T-cell (primary cell): ENCODE measurements around the gene CCDC43. TPM values are rescaled to one million over a fixed set of nuclear protein-coding genes. Genes with fewer than 3 reads are reported as not detected.

Source experiments
- ATAC-seq, 4 experiments: fragments of 200-7000 bp in 3 of 4; fragments of 150-1000 bp in 1 of 4; cut with Tn5 transposase; replicated peaks in 1 of 4; 1 replicate in 3 of 4; 2 replicates in 1 of 4; pipeline ENCODE4 v1.10.0; 2021; ENCODE audit warnings: moderate library complexity in 3 of 4, mild to moderate bottlenecking in 2 of 4, moderate number of reproducible peaks in 1 of 4
- CTCF ChIA-PET, 2 donors: fragments of 300-600 bp; sonication (Branson Sonifier 250); formaldehyde crosslinking; loops; one replicate each; lab custom pipeline; 2022; ENCODE audit warnings: antibody characterized with exemption in 2 of 2; lab: Charles Lee
- POLR2A ChIA-PET, 2 donors: fragments of 300-600 bp; sonication (Branson Sonifier 250); formaldehyde crosslinking; loops; one replicate each; lab custom pipeline; 2022; ENCODE audit warnings: antibody characterized with exemption in 2 of 2; lab: Charles Lee
- DNase-seq, 35 experiments: peaks; one replicate each; pipeline versions ENCODE4 v3.0.0 to v3.0.0-alpha.2; 2013 to 2023
- H3K27ac ChIP-seq: one replicate; pipeline ENCODE4 v1.5.1; 2013; ENCODE audit warnings: low read length
- H3K27me3 ChIP-seq, 2 experiments: replicated peaks in 1 of 2; 1 replicate in 1 of 2; 2 replicates in 1 of 2; pipeline versions ENCODE4 v1.6.1 to v1.7.0; 2013; ENCODE audit warnings: low read length in 1 of 2, mixed read lengths in 1 of 2; ENCODE audit not compliant: control insufficient read depth in 2 of 2, insufficient read depth in 2 of 2; ENCODE audit errors: extremely low read depth in 1 of 2
- H3K36me3 ChIP-seq, 2 donors: 1 replicate in 1 of 2; 2 replicates in 1 of 2; pipeline versions ENCODE4 v1.6.1 to v1.7.0; 2013; ENCODE audit warnings: low read length in 1 of 2; ENCODE audit not compliant: control insufficient read depth in 2 of 2, insufficient read depth in 1 of 2; ENCODE audit errors: extremely low read depth in 1 of 2
- H3K4me1 ChIP-seq, 2 experiments: 1 replicate in 1 of 2; 2 replicates in 1 of 2; pipeline versions ENCODE4 v1.6.1 to v1.7.0; 2013; ENCODE audit warnings: low read length in 2 of 2, mixed read lengths in 1 of 2; ENCODE audit not compliant: insufficient read depth in 2 of 2, control insufficient read depth in 1 of 2; ENCODE audit errors: extremely low read depth in 1 of 2
- H3K4me3 ChIP-seq, 2 donors: 1 replicate in 1 of 2; 2 replicates in 1 of 2; pipeline versions ENCODE4 v1.5.1 to v1.7.0; 2013; ENCODE audit warnings: mild to moderate bottlenecking in 2 of 2, low read length in 1 of 2, moderate library complexity in 1 of 2; ENCODE audit not compliant: control insufficient read depth in 1 of 2; ENCODE audit errors: extremely low read depth in 1 of 2
- H3K9me3 ChIP-seq: 2 replicates; pipeline ENCODE4 v1.7.0; 2013
- H3K27ac Mint-ChIP-seq, 2 donors: one replicate each; pipeline ENCODE4 v1.8.0; 2020 to 2021; ENCODE audit warnings: mild to moderate bottlenecking in 2 of 2, mixed read lengths in 2 of 2
- H3K27me3 Mint-ChIP-seq, 2 donors: one replicate each; pipeline ENCODE4 v1.8.0; 2021 to 2022; ENCODE audit warnings: mixed read lengths in 2 of 2
- H3K36me3 Mint-ChIP-seq: one replicate; pipeline ENCODE4 v1.8.0; 2021; ENCODE audit warnings: mixed read lengths
- H3K4me1 Mint-ChIP-seq, 3 donors: one replicate each; pipeline ENCODE4 v1.8.0; 2020 to 2022; ENCODE audit warnings: mixed read lengths in 3 of 3, mild to moderate bottlenecking in 1 of 3
- H3K4me3 Mint-ChIP-seq, 3 donors: one replicate each; pipeline ENCODE4 v1.8.0; 2020 to 2022; ENCODE audit warnings: mild to moderate bottlenecking in 3 of 3, mixed read lengths in 3 of 3, moderate library complexity in 3 of 3
- H3K9me3 Mint-ChIP-seq, 3 donors: one replicate each; pipeline ENCODE4 v1.8.0; 2020 to 2022; ENCODE audit warnings: mixed read lengths in 3 of 3
- WGBS: methylation state at CpG from one replicate; pipeline ENCODE4 v1.1.5; 2013; ENCODE audit warnings: missing lambda C conversion rate; ENCODE audit not compliant: insufficient coverage; 5-methylcytosine and 5-hydroxymethylcytosine counted together
- total RNA-seq, 35 experiments: library from RNA in 6 of 35; stranded (reverse) in 6 of 35; fragments of 120-200 nt in 1 of 35; gene quantifications; one replicate each; pipeline versions ENCODE4 v1.2.1 to v1.2.4 and lab custom pipeline; 2013 to 2026

The CCDC43 gene
- total RNA-seq, 5 donors from 2014 or later (not counting 1 experiment from before 2014, with no cell fraction given), result 15.1 to 20.4 (median 16.9) TPM

- ChIA-PET POLR2A (no interaction called here), CTCF (interaction anchor here in 1 of 2 donors (0.7 kb wide), 2 partner anchors 749 to 1395 kb away, joined by 3 to 4 read pairs; no protein-coding TSS in a partner anchor)
- no peak overlapping the region for H3K27ac ChIP-seq
- no peak overlapping the region for H3K27ac Mint-ChIP-seq
- H3K4me1 Mint-ChIP-seq, result no peaks in the 10 kb centered on the region
- H3K9me3 ChIP-seq, result no peaks in the 10 kb centered on the region
- H3K4me3 Mint-ChIP-seq, result no peak overlapping the region
- H3K36me3 Mint-ChIP-seq, result no peaks in the 10 kb centered on the region
- peaks cover 0 to 26% of the 10 kb centered on the region in 2 experiments for H3K27me3 ChIP-seq
- no peaks in the 10 kb centered on the region for H3K36me3 ChIP-seq
- DNase-seq (no peak), ATAC-seq (no peak)
- no peak overlapping the region for H3K4me3 ChIP-seq
- no peaks in the 10 kb centered on the region for H3K4me1 ChIP-seq
- no peaks in the 10 kb centered on the region for H3K9me3 Mint-ChIP-seq
- peaks cover 30 to 47% of the 10 kb centered on the region in 2 donors for H3K27me3 Mint-ChIP-seq
Measured at GRCh38 chr17:44647736-44648135, 41.8 kb downstream of the CCDC43 start.

- CTCF ChIA-PET, result interaction anchor here in 1 of 2 donors (0.7 kb wide), 1 partner anchor 26 kb away, joined by 5 read pairs; no protein-coding TSS in a partner anchor
- H3K4me1 ChIP-seq, result no peaks in the 10 kb centered on the region
- Mint-ChIP-seq H3K36me3 (no peaks in the 10 kb centered on the region), H3K4me3 (no peak overlapping the region), H3K4me1 (no peaks in the 10 kb centered on the region), H3K27ac (no peak overlapping the region), H3K9me3 (no peaks in the 10 kb centered on the region), H3K27me3 (peaks cover 34 to 47% of the 10 kb centered on the region in 2 donors)
- H3K36me3 ChIP-seq, result no peaks in the 10 kb centered on the region
- H3K9me3 ChIP-seq, result no peaks in the 10 kb centered on the region
- WGBS, result no CpG with 5 or more reads among the region's 4 CpGs
- no peak overlapping the region for H3K4me3 ChIP-seq
- peaks cover 4 to 31% of the 10 kb centered on the region in 2 experiments for H3K27me3 ChIP-seq
- DNase-seq, result no peak
- H3K27ac ChIP-seq, result no peak overlapping the region
- ATAC-seq, result no peak
- POLR2A ChIA-PET, result interaction anchor here in 1 of 2 donors (0.6 kb wide), 1 partner anchor 99 kb away, joined by 3 read pairs; no protein-coding TSS in a partner anchor
Measured at GRCh38 chr17:44646280-44646679, 43.3 kb downstream of the CCDC43 start.

GRCh38 chr17:44645341-44645740, 44.2 kb downstream of the CCDC43 start:
- H3K27me3 ChIP-seq, result peaks cover 4 to 29% of the 10 kb centered on the region in 2 experiments
- no peak overlapping the region for H3K27ac ChIP-seq
- H3K4me3 ChIP-seq, result no peak overlapping the region
- no peaks in the 10 kb centered on the region for H3K36me3 ChIP-seq
- DNase-seq, result no peak
- no peak overlapping the region for H3K4me3 Mint-ChIP-seq
- H3K9me3 Mint-ChIP-seq, result no peaks in the 10 kb centered on the region
- POLR2A ChIA-PET, result no interaction called here
- H3K4me1 Mint-ChIP-seq, result no peaks in the 10 kb centered on the region
- WGBS, result 87% methylated on average over 5 of the region's 12 CpGs
- no peaks in the 10 kb centered on the region for H3K4me1 ChIP-seq
- peaks cover 31 to 46% of the 10 kb centered on the region in 2 donors for H3K27me3 Mint-ChIP-seq
- H3K36me3 Mint-ChIP-seq, result no peaks in the 10 kb centered on the region
- no peak for ATAC-seq
- CTCF ChIA-PET, result interaction anchor here in 1 of 2 donors (0.7 kb wide), 1 partner anchor 25 kb away, joined by 5 read pairs; no protein-coding TSS in a partner anchor
- no peaks in the 10 kb centered on the region for H3K9me3 ChIP-seq
- no peak overlapping the region for H3K27ac Mint-ChIP-seq

GRCh38 chr17:44642834-44643233, 46.7 kb downstream of the CCDC43 start:
- Histone ChIP-seq H3K27me3 (peaks cover 4 to 31% of the 10 kb centered on the region in 2 experiments), H3K36me3 (no peaks in the 10 kb centered on the region), H3K27ac (no peak overlapping the region), H3K4me3 (no peak overlapping the region), H3K4me1 (no peaks in the 10 kb centered on the region), H3K9me3 (no peaks in the 10 kb centered on the region)
- no peaks in the 10 kb centered on the region for H3K4me1 Mint-ChIP-seq
- H3K27me3 Mint-ChIP-seq, result peaks cover 29 to 36% of the 10 kb centered on the region in 2 donors
- no peaks in the 10 kb centered on the region for H3K9me3 Mint-ChIP-seq
- no peak overlapping the region for H3K4me3 Mint-ChIP-seq
- CTCF ChIA-PET, result no interaction called here
- no peaks in the 10 kb centered on the region for H3K36me3 Mint-ChIP-seq
- ATAC-seq, result no peak
- WGBS, result 73% methylated on average over 3 of the region's 7 CpGs
- no peak for DNase-seq
- POLR2A ChIA-PET, result no interaction called here
- no peak overlapping the region for H3K27ac Mint-ChIP-seq

GRCh38 chr17:44637066-44637465, 52.5 kb downstream of the CCDC43 start:
- Histone ChIP-seq H3K4me3 (no peak overlapping the region), H3K27me3 (peaks cover 2 to 33% of the 10 kb centered on the region in 2 experiments), H3K9me3 (no peaks in the 10 kb centered on the region), H3K27ac (no peak overlapping the region), H3K4me1 (no peaks in the 10 kb centered on the region), H3K36me3 (no peaks in the 10 kb centered on the region)
- H3K27ac Mint-ChIP-seq, result no peak overlapping the region
- 60% methylated on average over 1 of the region's 1 CpG for WGBS
- ATAC-seq (no peak), DNase-seq (no peak)
- peaks cover 10 to 24% of the 10 kb centered on the region in 2 donors for H3K27me3 Mint-ChIP-seq
- H3K9me3 Mint-ChIP-seq, result no peaks in the 10 kb centered on the region
- H3K4me1 Mint-ChIP-seq, result no peaks in the 10 kb centered on the region
- H3K4me3 Mint-ChIP-seq, result no peak overlapping the region
- H3K36me3 Mint-ChIP-seq, result no peaks in the 10 kb centered on the region
- ChIA-PET CTCF (interaction anchor here in 1 of 2 donors (0.6 to 0.9 kb wide), 2 partner anchors 24 to 103 kb away, joined by 3 read pairs; no protein-coding TSS in a partner anchor), POLR2A (interaction anchor here in 1 of 2 donors (0.6 kb wide), 1 partner anchor 29 kb away, joined by 8 read pairs; no protein-coding TSS in a partner anchor)

GRCh38 chr17:44636562-44636961, 53.0 kb downstream of the CCDC43 start:
- no peaks in the 10 kb centered on the region for H3K4me1 Mint-ChIP-seq
- H3K9me3 Mint-ChIP-seq, result no peaks in the 10 kb centered on the region
- ATAC-seq (no peak), DNase-seq (peak in 1 of 35 experiments; percentile 26)
- Histone ChIP-seq H3K36me3 (no peaks in the 10 kb centered on the region), H3K4me3 (no peak overlapping the region), H3K4me1 (no peaks in the 10 kb centered on the region), H3K27me3 (peaks cover 0 to 32% of the 10 kb centered on the region in 2 experiments), H3K9me3 (no peaks in the 10 kb centered on the region), H3K27ac (no peak overlapping the region)
- no CpG with 5 or more reads among the region's 1 CpG for WGBS
- ChIA-PET CTCF (no interaction called here), POLR2A (no interaction called here)
- no peaks in the 10 kb centered on the region for H3K36me3 Mint-ChIP-seq
- peaks cover 7 to 21% of the 10 kb centered on the region in 2 donors for H3K27me3 Mint-ChIP-seq
- no peak overlapping the region for H3K4me3 Mint-ChIP-seq
- no peak overlapping the region for H3K27ac Mint-ChIP-seq
